AML-193 (cell line): ENCODE results near the gene FGD3.
A peak's percentile ranks its signal among the peaks of the same experiment; 100 is the strongest.

Source experiments
- DNase-seq, 2 experiments: peaks; one replicate each; lab custom pipeline; 2025; lab: John Stamatoyannopoulos, UW

The FGD3 gene

GRCh38 chr9:93054758-93055704 is 107.7 kb downstream of the FGD3 start:
- DNase-seq = no peak

GRCh38 chr9:93057042-93057702 is 109.8 kb downstream of the FGD3 start:
- DNase-seq = no peak

- no peak for DNase-seq
Observed at GRCh38 chr9:93057703-93058354, 110.5 kb downstream of the FGD3 start.

- DNase-seq = peak; percentile 9 to 19
Observed at GRCh38 chr9:93058355-93059010, 111.2 kb downstream of the FGD3 start, which contains the start of gene SUSD3. TSS of gene SUSD3 (plus strand) at chr9:93058701. CDS start at chr9:93058743, 42 bp downstream.

GRCh38 chr9:93059011-93059714 is 111.8 kb downstream of the FGD3 start:
- DNase-seq = peak; percentile 37 to 57

- no peak for DNase-seq
Observed at GRCh38 chr9:93059715-93060578, 112.6 kb downstream of the FGD3 start.

- DNase-seq = no peak
Observed at GRCh38 chr9:93060746-93061259, 113.5 kb downstream of the FGD3 start.

GRCh38 chr9:93061260-93061751 is 114.0 kb downstream of the FGD3 start:
- DNase-seq = no peak

GRCh38 chr9:93061791-93062763 is 114.8 kb downstream of the FGD3 start:
- no peak for DNase-seq

GRCh38 chr9:93064392-93065134 is 117.2 kb downstream of the FGD3 start:
- DNase-seq = peak; percentile 89 to 93

GRCh38 chr9:93065135-93065720 is 117.9 kb downstream of the FGD3 start:
- DNase-seq = no peak

- DNase-seq = no peak
Observed at GRCh38 chr9:93066978-93067603, 119.8 kb downstream of the FGD3 start.

- no peak for DNase-seq
Observed at GRCh38 chr9:93068956-93069355, 121.6 kb downstream of the FGD3 start.

- DNase-seq = no peak
Observed at GRCh38 chr9:93071464-93071863, 124.1 kb downstream of the FGD3 start.

- DNase-seq = no peak
Observed at GRCh38 chr9:93072383-93072795, 125.1 kb downstream of the FGD3 start.

- DNase-seq = no peak
Observed at GRCh38 chr9:93076101-93076791, 128.9 kb downstream of the FGD3 start.

- DNase-seq = no peak
Observed at GRCh38 chr9:93076792-93077128, 129.4 kb downstream of the FGD3 start.
